Naive thymus-derived CD4-positive, alpha-beta T cell (primary cell): ENCODE results near the gene EXOC2. TPM values are rescaled to one million over a fixed set of nuclear protein-coding genes. Genes with fewer than 3 reads are reported as not detected.

Experiments
- ATAC-seq: fragments of 150-1000 bp; cut with Tn5 transposase; 2 replicates; pipeline ENCODE4 v1.10.0; 2021; ENCODE audit warnings: mild to moderate bottlenecking, moderate library complexity
- CTCF ChIA-PET: fragments of 350-600 bp; sonication (Branson Sonifier 250); formaldehyde crosslinking; loops from one replicate; lab custom pipeline; 2021; ENCODE audit warnings: antibody characterized with exemption; lab: Charles Lee
- POLR2A ChIA-PET: fragments of 350-600 bp; sonication (Branson Sonifier 250); formaldehyde crosslinking; loops from one replicate; lab custom pipeline; 2021; ENCODE audit warnings: antibody characterized with exemption, inconsistent platforms; lab: Charles Lee
- DNase-seq, 9 donors: peaks; one replicate each; pipeline versions ENCODE4 v3.0.0 to v3.0.0-alpha.2; 2020 to 2022; ENCODE audit warnings: mixed read lengths in 1 of 9
- H3K27ac ChIP-seq: one replicate; pipeline ENCODE4 v1.7.0; 2013; ENCODE audit warnings: mild to moderate bottlenecking, low read depth, low read length, moderate library complexity
- H3K27me3 ChIP-seq, 2 donors: one replicate each; pipeline ENCODE4 v1.7.0; 2013; ENCODE audit warnings: low read length in 2 of 2, mild to moderate bottlenecking in 2 of 2, moderate library complexity in 2 of 2; ENCODE audit not compliant: control insufficient read depth in 2 of 2, insufficient read depth in 2 of 2
- H3K36me3 ChIP-seq, 3 experiments: 1 replicate in 2 of 3; 2 replicates in 1 of 3; pipeline ENCODE4 v1.7.0; 2013; ENCODE audit warnings: low read length in 3 of 3, mild to moderate bottlenecking in 3 of 3, moderate library complexity in 1 of 3; ENCODE audit not compliant: insufficient read depth in 3 of 3, control insufficient read depth in 2 of 3
- H3K4me1 ChIP-seq, 2 donors: one replicate each; pipeline ENCODE4 v1.7.0; 2013; ENCODE audit warnings: low read length in 2 of 2, mild to moderate bottlenecking in 2 of 2, moderate library complexity in 1 of 2; ENCODE audit not compliant: control insufficient read depth in 2 of 2, insufficient read depth in 2 of 2
- H3K4me3 ChIP-seq: 2 replicates; pipeline ENCODE4 v1.7.0; 2013; ENCODE audit warnings: mild to moderate bottlenecking, low read length
- H3K9me3 ChIP-seq, 3 experiments: 1 replicate in 2 of 3; 2 replicates in 1 of 3; pipeline ENCODE4 v1.7.0; 2013; ENCODE audit warnings: low read length in 3 of 3; ENCODE audit not compliant: control insufficient read depth in 2 of 3
- H3K27ac Mint-ChIP-seq, 9 donors: one replicate each; pipeline ENCODE4 v1.8.0; 2020 to 2022; ENCODE audit warnings: mixed read lengths in 9 of 9, mild to moderate bottlenecking in 8 of 9, moderate library complexity in 5 of 9, inconsistent platforms in 2 of 9
- H3K27me3 Mint-ChIP-seq, 5 donors: one replicate each; pipeline ENCODE4 v1.8.0; 2021 to 2022; ENCODE audit warnings: mixed read lengths in 5 of 5, mild to moderate bottlenecking in 1 of 5
- H3K36me3 Mint-ChIP-seq, 5 donors: one replicate each; pipeline ENCODE4 v1.8.0; 2020 to 2022; ENCODE audit warnings: mixed read lengths in 5 of 5, mild to moderate bottlenecking in 3 of 5, inconsistent platforms in 1 of 5
- H3K4me1 Mint-ChIP-seq, 7 donors: one replicate each; pipeline ENCODE4 v1.8.0; 2020 to 2022; ENCODE audit warnings: mixed read lengths in 7 of 7, mild to moderate bottlenecking in 3 of 7, inconsistent platforms in 1 of 7
- H3K4me3 Mint-ChIP-seq, 10 donors: one replicate each; pipeline ENCODE4 v1.8.0; 2020 to 2022; ENCODE audit warnings: mild to moderate bottlenecking in 10 of 10, mixed read lengths in 10 of 10, moderate library complexity in 6 of 10, inconsistent platforms in 2 of 10
- H3K9me3 Mint-ChIP-seq, 11 donors: one replicate each; pipeline ENCODE4 v1.8.0; 2020 to 2022; ENCODE audit warnings: mixed read lengths in 11 of 11, mild to moderate bottlenecking in 4 of 11, inconsistent platforms in 1 of 11, moderate library complexity in 1 of 11
- intact Hi-C, 2 donors: fragments of 100-400 bp; cut with micrococcal nuclease; formaldehyde crosslinking; loops; one replicate each; pipeline ENCODE4 v1.15.1; 2023
- polyA plus RNA-seq, 2 donors: library from polyadenylated mRNA; unstranded; fragments of 300-500 nt; fragmentation: Illumina TruSeq; gene quantifications; one replicate each; pipeline ENCODE4 v1.2.3, GENCODE V29; 2021
- total RNA-seq, 6 experiments: library from RNA in 5 of 6; stranded (reverse) in 5 of 6; gene quantifications; 1 replicate in 5 of 6; 2 replicates in 1 of 6; pipeline ENCODE4 v1.2.3 and lab custom pipeline; 2021 to 2026

EXOC2 gene
- total and polyA plus RNA-seq, 7 experiments from 2014 or later = 26.7 to 45.4 (median 38.8) TPM

DNA sequence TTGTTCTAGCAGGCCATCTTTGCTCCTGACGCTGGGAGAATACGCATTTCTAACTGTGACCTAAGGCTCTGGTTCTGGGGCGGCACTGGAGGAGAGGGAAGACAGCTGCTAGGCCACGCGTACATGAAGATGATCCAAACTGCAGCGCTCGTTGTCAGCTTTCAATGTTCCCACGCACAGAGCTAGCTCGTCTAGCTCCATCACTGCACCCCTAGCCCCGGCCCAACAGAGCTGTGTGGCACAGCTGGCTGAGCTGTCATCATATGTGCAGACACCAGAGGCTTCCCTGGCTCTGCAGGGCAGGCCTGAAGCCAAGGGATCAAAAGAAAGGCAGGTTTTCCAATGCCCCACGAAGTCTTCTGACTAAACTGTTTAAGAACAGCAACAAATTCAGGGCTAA, 176.7 kb downstream of the EXOC2 start:
- no peak overlapping the region for H3K4me3 Mint-ChIP-seq
- H3K27ac ChIP-seq = no peak overlapping the region
- H3K27me3 Mint-ChIP-seq = no peaks in the 10 kb centered on the region
- ChIA-PET POLR2A (interaction anchor here (1.1 kb wide), 1 partner anchor 124 kb away, joined by 3 read pairs; no protein-coding TSS in a partner anchor), CTCF (no interaction called here)
- H3K9me3 Mint-ChIP-seq = peaks cover 0 to 14% (median 5%) of the 10 kb centered on the region in 11 donors
- no peaks in the 10 kb centered on the region for H3K36me3 ChIP-seq
- H3K4me1 Mint-ChIP-seq = peaks cover 20 to 51% (median 36%) of the 10 kb centered on the region in 7 donors
- DNase-seq (no peak), ATAC-seq (no peak)
- peaks cover 0 to 12% of the 10 kb centered on the region in 2 donors for H3K4me1 ChIP-seq
- H3K9me3 ChIP-seq = no peaks in the 10 kb centered on the region
- no peaks in the 10 kb centered on the region for H3K27me3 ChIP-seq
- H3K4me3 ChIP-seq = no peak overlapping the region
- peak overlapping the region in 2 of 9 donors; percentile 14 to 19 for H3K27ac Mint-ChIP-seq
- intact Hi-C loops = no loop called here
- peaks cover 25 to 44% (median 29%) of the 10 kb centered on the region in 5 donors for H3K36me3 Mint-ChIP-seq

DNA sequence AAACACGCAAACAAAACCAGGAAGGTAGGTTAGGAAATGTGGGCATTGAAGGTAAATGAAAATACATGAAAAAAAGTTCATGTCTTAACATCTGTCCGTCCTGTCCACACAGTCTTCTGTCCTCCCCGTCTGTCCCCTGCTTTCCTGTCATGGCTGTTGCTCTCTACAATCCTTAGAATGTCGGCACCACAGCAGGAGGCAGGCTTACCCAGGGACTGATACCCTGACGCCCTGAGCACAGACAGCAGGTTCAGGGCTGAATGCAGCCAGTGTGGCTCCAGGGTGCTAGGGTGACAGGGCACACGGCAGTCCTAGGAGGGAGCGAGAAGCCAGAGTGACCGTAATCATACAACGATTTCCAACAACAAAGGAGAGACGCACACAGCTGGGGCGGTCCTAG, 177.7 kb downstream of the EXOC2 start:
- ChIA-PET POLR2A (interaction anchor here (0.8 kb wide), 1 partner anchor 222 kb away, joined by 3 read pairs; no protein-coding TSS in a partner anchor), CTCF (no interaction called here)
- H3K4me1 ChIP-seq = peaks cover 8 to 15% of the 10 kb centered on the region in 2 donors
- Mint-ChIP-seq H3K4me1 (peaks cover 25 to 58% (median 44%) of the 10 kb centered on the region in 7 donors), H3K27me3 (no peaks in the 10 kb centered on the region), H3K4me3 (peak overlapping the region in 2 of 10 donors; percentile 1 to 42), H3K27ac (peak overlapping the region in 6 of 9 donors; percentile 14 to 80 (median 28)), H3K9me3 (peaks cover 0 to 13% (median 5%) of the 10 kb centered on the region in 11 donors), H3K36me3 (peaks cover 19 to 38% (median 26%) of the 10 kb centered on the region in 5 donors)
- H3K27ac ChIP-seq = no peak overlapping the region
- H3K4me3 ChIP-seq = no peak overlapping the region
- no peaks in the 10 kb centered on the region for H3K27me3 ChIP-seq
- DNase-seq (no peak), ATAC-seq (no peak)
- no peaks in the 10 kb centered on the region for H3K9me3 ChIP-seq
- intact Hi-C loops = no loop called here
- H3K36me3 ChIP-seq = no peaks in the 10 kb centered on the region

DNA sequence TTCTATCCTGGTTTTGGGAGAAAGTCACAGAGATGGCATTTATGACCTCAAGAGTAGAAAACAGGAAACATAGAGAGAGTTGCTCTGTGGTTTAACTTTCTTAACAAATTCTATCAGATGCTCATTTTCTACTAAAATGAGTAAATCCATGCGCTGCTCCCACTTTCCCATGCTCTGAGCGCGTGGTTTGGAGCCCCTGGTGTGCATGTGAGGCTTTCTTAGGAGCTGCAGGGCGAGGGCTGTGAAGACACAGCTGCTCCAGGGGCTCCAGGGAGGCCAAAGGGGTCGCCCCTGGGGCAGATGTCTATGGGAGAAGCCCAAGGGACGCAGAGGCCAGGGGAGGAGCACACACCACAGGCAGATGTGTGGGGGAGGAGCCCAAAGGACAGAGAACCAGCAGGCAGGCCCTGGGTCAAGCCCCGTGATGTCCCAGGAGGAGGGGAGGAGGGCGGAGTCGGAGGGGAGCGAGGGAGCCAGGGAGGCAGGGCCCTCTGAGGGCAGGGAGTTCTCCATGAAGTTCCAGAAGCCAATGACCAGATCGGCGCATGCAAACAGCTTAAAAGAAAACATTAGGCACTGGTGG, 178.5 kb downstream of the EXOC2 start:
- Mint-ChIP-seq H3K9me3 (peaks cover 0 to 13% (median 5%) of the 10 kb centered on the region in 11 donors), H3K4me1 (peaks cover 32 to 66% (median 51%) of the 10 kb centered on the region in 7 donors), H3K4me3 (peak overlapping the region in 7 of 10 donors; percentile 9 to 63 (median 43)), H3K27ac (peak overlapping the region in 8 of 9 donors; percentile 49 to 81 (median 70)), H3K36me3 (peaks cover 19 to 38% (median 26%) of the 10 kb centered on the region in 5 donors), H3K27me3 (no peaks in the 10 kb centered on the region)
- ATAC-seq (no peak), DNase-seq (no peak)
- no peak overlapping the region for H3K4me3 ChIP-seq
- H3K4me1 ChIP-seq = peaks cover 16 to 22% of the 10 kb centered on the region in 2 donors
- CTCF ChIA-PET = no interaction called here
- intact Hi-C loops = loop anchor here in 1 of 2 donors (5.0 kb wide), 2 partner anchors 33 to 112 kb away; no protein-coding TSS in a partner anchor
- H3K27me3 ChIP-seq = no peaks in the 10 kb centered on the region
- no peaks in the 10 kb centered on the region for H3K9me3 ChIP-seq
- POLR2A ChIA-PET = interaction anchor here (0.8 kb wide), 1 partner anchor 221 kb away, joined by 3 read pairs; no protein-coding TSS in a partner anchor
- no peak overlapping the region for H3K27ac ChIP-seq
- H3K36me3 ChIP-seq = no peaks in the 10 kb centered on the region

DNA sequence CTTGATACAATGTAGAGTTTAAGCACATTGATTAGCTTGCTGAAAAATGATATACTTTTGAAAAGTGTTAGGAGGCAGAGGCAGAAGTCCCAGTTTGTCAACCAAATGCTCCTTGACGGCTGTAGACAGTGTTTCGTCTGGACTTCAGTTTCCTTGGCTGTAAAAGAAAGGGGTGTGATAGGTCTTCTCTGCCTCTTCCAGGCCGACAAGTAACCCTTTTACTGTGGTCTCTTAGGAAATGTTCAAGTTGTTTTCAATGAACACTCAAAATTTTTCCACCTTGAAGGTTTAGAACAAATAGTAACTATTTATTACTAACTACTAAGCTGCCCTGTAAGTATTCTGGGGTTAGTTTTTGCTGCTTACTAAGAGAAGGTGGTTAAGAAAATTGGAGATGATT, 179.0 kb downstream of the EXOC2 start:
- Mint-ChIP-seq H3K4me3 (peak overlapping the region in 5 of 10 donors; percentile 9 to 63 (median 43)), H3K4me1 (peaks cover 37 to 71% (median 57%) of the 10 kb centered on the region in 7 donors), H3K27me3 (no peaks in the 10 kb centered on the region), H3K36me3 (peaks cover 19 to 38% (median 26%) of the 10 kb centered on the region in 5 donors), H3K27ac (peak overlapping the region in 8 of 9 donors; percentile 49 to 81 (median 70)), H3K9me3 (peaks cover 0 to 13% (median 5%) of the 10 kb centered on the region in 11 donors)
- intact Hi-C loops = loop anchor here in 1 of 2 donors (5.0 kb wide), 2 partner anchors 33 to 112 kb away; no protein-coding TSS in a partner anchor
- no peaks in the 10 kb centered on the region for H3K27me3 ChIP-seq
- H3K4me1 ChIP-seq = peaks cover 20 to 27% of the 10 kb centered on the region in 2 donors
- no peak overlapping the region for H3K27ac ChIP-seq
- ATAC-seq (no peak), DNase-seq (no peak)
- no peak overlapping the region for H3K4me3 ChIP-seq
- no peaks in the 10 kb centered on the region for H3K36me3 ChIP-seq
- ChIA-PET POLR2A (no interaction called here), CTCF (interaction anchor here (1.0 kb wide), 1 partner anchor 80 kb away, joined by 3 read pairs; no protein-coding TSS in a partner anchor)
- no peaks in the 10 kb centered on the region for H3K9me3 ChIP-seq

DNA sequence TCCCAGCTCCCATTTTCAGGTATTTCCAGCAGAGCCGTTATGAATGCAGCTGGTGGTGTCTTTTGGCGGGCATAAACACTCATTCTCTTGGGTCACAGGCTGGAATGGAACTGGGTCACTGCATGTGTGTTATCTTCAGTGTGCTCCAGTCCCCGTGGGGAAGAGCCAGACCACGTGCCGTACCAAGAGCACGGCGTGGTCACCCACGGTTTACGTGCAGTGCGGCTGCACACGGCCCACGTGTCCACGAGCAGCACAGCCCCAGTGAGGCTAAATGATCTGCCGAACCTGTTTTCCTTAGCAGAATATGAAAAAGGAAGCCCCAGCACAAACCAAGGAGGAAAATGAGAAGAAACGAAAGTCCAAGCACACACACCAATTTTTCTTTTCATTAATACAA, 179.9 kb downstream of the EXOC2 start:
- H3K27ac Mint-ChIP-seq = peak overlapping the region in 4 of 9 donors; percentile 17 to 80 (median 52)
- CTCF ChIA-PET = interaction anchor here (1.0 kb wide), 1 partner anchor 81 kb away, joined by 3 read pairs; no protein-coding TSS in a partner anchor
- no peak for DNase-seq

DNA sequence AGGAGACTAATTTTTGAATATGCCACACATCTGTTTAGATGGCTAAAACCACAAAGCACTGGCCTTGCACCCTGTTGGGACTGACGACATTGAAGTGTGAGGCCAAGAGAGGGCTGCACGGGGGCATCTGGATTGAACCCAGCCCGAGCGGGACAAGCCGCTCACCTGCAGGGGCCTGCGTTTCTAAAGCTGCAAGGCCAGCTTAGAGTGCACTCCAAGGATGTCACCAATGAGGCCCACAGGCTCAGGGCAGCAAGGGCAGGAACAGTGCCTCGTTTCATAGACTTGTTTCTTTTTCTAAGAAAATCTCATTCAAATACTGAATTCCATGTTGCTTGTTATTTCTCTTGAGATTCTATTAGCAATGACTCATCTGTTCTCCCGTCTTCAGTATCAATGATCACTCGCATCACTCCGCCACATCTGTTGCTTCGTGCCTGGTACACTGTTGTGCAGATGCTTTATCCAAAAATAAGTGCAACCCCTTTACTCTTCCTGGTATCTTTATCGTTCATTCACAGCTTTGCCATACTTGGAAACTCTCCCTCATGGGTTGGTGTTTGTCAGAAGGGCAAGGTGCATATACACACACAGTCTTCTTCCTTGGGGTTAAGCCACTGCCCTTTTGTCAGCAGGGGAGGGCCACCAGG, 181.3 kb downstream of the EXOC2 start:
- peak overlapping the region in 1 of 10 donors; percentile 18 for H3K4me3 Mint-ChIP-seq
- Histone ChIP-seq H3K4me1 (peaks cover 21 to 41% of the 10 kb centered on the region in 2 donors), H3K9me3 (no peaks in the 10 kb centered on the region), H3K27me3 (no peaks in the 10 kb centered on the region), H3K36me3 (no peaks in the 10 kb centered on the region), H3K27ac (no peak overlapping the region), H3K4me3 (no peak overlapping the region)
- H3K4me1 Mint-ChIP-seq = peaks cover 48 to 88% (median 79%) of the 10 kb centered on the region in 7 donors
- CTCF ChIA-PET = no interaction called here
- H3K27ac Mint-ChIP-seq = peak overlapping the region in 6 of 9 donors; percentile 12 to 70 (median 30)
- intact Hi-C loops = loop anchor here in 1 of 2 donors (5.0 kb wide), 2 partner anchors 36 to 109 kb away; no protein-coding TSS in a partner anchor
- H3K27me3 Mint-ChIP-seq = no peaks in the 10 kb centered on the region
- DNase-seq (no peak), ATAC-seq (no peak)
- H3K9me3 Mint-ChIP-seq = peaks cover 0 to 3% (median 0%) of the 10 kb centered on the region in 11 donors
- H3K36me3 Mint-ChIP-seq = peaks cover 4 to 23% (median 13%) of the 10 kb centered on the region in 5 donors
- POLR2A ChIA-PET = no interaction called here

More for the DNA sequence above, 179.9 kb downstream of the EXOC2 start:
- Histone ChIP-seq H3K4me3 (no peak overlapping the region), H3K9me3 (no peaks in the 10 kb centered on the region), H3K27me3 (no peaks in the 10 kb centered on the region), H3K4me1 (peaks cover 21 to 33% of the 10 kb centered on the region in 2 donors), H3K36me3 (no peaks in the 10 kb centered on the region), H3K27ac (no peak overlapping the region)
- no peak overlapping the region for H3K4me3 Mint-ChIP-seq
- peaks cover 0 to 11% (median 3%) of the 10 kb centered on the region in 11 donors for H3K9me3 Mint-ChIP-seq
- H3K4me1 Mint-ChIP-seq = peaks cover 43 to 78% (median 65%) of the 10 kb centered on the region in 7 donors
- no peaks in the 10 kb centered on the region for H3K27me3 Mint-ChIP-seq
- intact Hi-C loops = loop anchor here in 1 of 2 donors (5.0 kb wide), 2 partner anchors 34 to 111 kb away; no protein-coding TSS in a partner anchor
- no peak for ATAC-seq
- peaks cover 15 to 35% (median 24%) of the 10 kb centered on the region in 5 donors for H3K36me3 Mint-ChIP-seq
- POLR2A ChIA-PET = no interaction called here
